ENCODE data around the gene PKHD1.

GRCh38 chr6:51640021-51640420 lies 447.4 kb downstream of the PKHD1 start:
- TF ChIP-seq CTCF (IDR thresholded peaks at IDR 0.05) = no peak
- TF ChIP-seq POLR2A (IDR thresholded peaks at IDR 0.05) = no peak
